SK-N-SH treated with all-trans-retinoic acid at 6 μM for 48 hours (cell line): ENCODE results near the gene ANK2.

Experiments
- ATAC-seq: fragments of 200-7000 bp; cut with Tn5 transposase; 3 replicates; pipeline ENCODE4 v1.9.1; 2020; ENCODE audit warnings: mild to moderate bottlenecking, moderate library complexity
- ARNTL ChIP-seq: fragments of 450-650 bp; formaldehyde crosslinking; IDR thresholded peaks from 2 replicates; pipeline ENCODE4 v1.5.0; 2020; ENCODE audit warnings: low read depth, mild to moderate bottlenecking, moderate library complexity, borderline replicate concordance
- BACH2 ChIP-seq: fragments of 250-450 bp; sonication (Bioruptor Pico); IDR thresholded peaks from 2 replicates; pipeline ENCODE4 v1.9.0; 2021; ENCODE audit warnings: mild to moderate bottlenecking, borderline replicate concordance
- ESRRG ChIP-seq: fragments of 250-450 bp; sonication (Bioruptor Pico); IDR thresholded peaks from 2 replicates; pipeline ENCODE4 v1.6.1; 2021; ENCODE audit warnings: mild to moderate bottlenecking
- GLIS3 ChIP-seq: fragments of 250-450 bp; sonication (Bioruptor Pico); IDR thresholded peaks from 2 replicates; pipeline ENCODE4 v1.5.0; 2020; ENCODE audit warnings: mild to moderate bottlenecking, moderate library complexity
- ISL1 ChIP-seq: fragments of 250-450 bp; sonication (Bioruptor Pico); IDR thresholded peaks from 2 replicates; pipeline ENCODE4 v2.1.2; 2022; ENCODE audit warnings: mild to moderate bottlenecking, moderate library complexity
- OSR1 ChIP-seq: fragments of 250-450 bp; sonication (Bioruptor Pico); IDR thresholded peaks from 2 replicates; pipeline ENCODE4 v1.8.0; 2022; ENCODE audit warnings: moderate library complexity, mild to moderate bottlenecking, inconsistent platforms
- PPARA ChIP-seq: fragments of 250-450 bp; sonication (Bioruptor Pico); IDR thresholded peaks from 2 replicates; pipeline ENCODE4 v1.5.0; 2020; ENCODE audit warnings: mild to moderate bottlenecking, borderline replicate concordance
- RARB ChIP-seq: fragments of 250-450 bp; sonication (Bioruptor Pico); IDR thresholded peaks from 2 replicates; pipeline ENCODE4 v1.8.0; 2021; ENCODE audit warnings: mild to moderate bottlenecking, moderate library complexity
- SNAI2 ChIP-seq: fragments of 250-450 bp; sonication (Bioruptor Pico); IDR thresholded peaks from 2 replicates; pipeline ENCODE4 v1.5.0; 2020; ENCODE audit warnings: mild to moderate bottlenecking, moderate library complexity
- TCF4 ChIP-seq: fragments of 250-450 bp; sonication (Bioruptor Pico); IDR thresholded peaks from 2 replicates; pipeline ENCODE4 v1.8.0; 2021; ENCODE audit warnings: mild to moderate bottlenecking, moderate library complexity, borderline replicate concordance
- ZC3H10 ChIP-seq: fragments of 250-450 bp; sonication (Bioruptor Pico); IDR thresholded peaks from 2 replicates; pipeline ENCODE4 v1.5.1; 2021; ENCODE audit warnings: mild to moderate bottlenecking, moderate library complexity
- ZFP3 ChIP-seq: fragments of 250-450 bp; sonication (Bioruptor Pico); IDR thresholded peaks from 2 replicates; pipeline ENCODE4 v1.5.0; 2020; ENCODE audit warnings: mild to moderate bottlenecking, moderate library complexity
- ZFP30 ChIP-seq: fragments of 450-650 bp; formaldehyde crosslinking; IDR thresholded peaks from 2 replicates; pipeline ENCODE4 v1.5.0; 2022; ENCODE audit warnings: mild to moderate bottlenecking, moderate library complexity
- ZNF565 ChIP-seq: fragments of 450-650 bp; formaldehyde crosslinking; conservative IDR thresholded peaks from 2 replicates; pipeline ENCODE4 v1.5.0; 2020; ENCODE audit warnings: low read depth, mild to moderate bottlenecking, moderate library complexity
- ZNF70 ChIP-seq: fragments of 450-650 bp; formaldehyde crosslinking; IDR thresholded peaks from 2 replicates; pipeline ENCODE4 v1.5.0; 2020; ENCODE audit warnings: mild to moderate bottlenecking, moderate library complexity
- ZNF8 ChIP-seq: fragments of 450-650 bp; formaldehyde crosslinking; IDR thresholded peaks from 2 replicates; pipeline ENCODE4 v1.5.0; 2020; ENCODE audit warnings: mild to moderate bottlenecking, moderate library complexity
- TF ChIP-seq, protein P1 (sequence below): fragments of 250-450 bp; sonication (Bioruptor Pico); IDR thresholded peaks from 2 replicates; pipeline ENCODE4 v1.8.0; 2021; ENCODE audit warnings: low read depth, mild to moderate bottlenecking, moderate library complexity, borderline replicate concordance
- TF ChIP-seq, protein P2 (sequence below): fragments of 250-450 bp; sonication (Bioruptor Pico); IDR thresholded peaks from 2 replicates; pipeline ENCODE4 v1.5.1; 2021; ENCODE audit warnings: mild to moderate bottlenecking, moderate library complexity
- TF ChIP-seq, protein P3 (sequence below): fragments of 250-450 bp; sonication (Bioruptor Pico); IDR thresholded peaks from 2 replicates; pipeline ENCODE4 v1.5.1; 2020; ENCODE audit warnings: low read depth, mild to moderate bottlenecking, moderate library complexity

ANK2 gene

GRCh38 chr4:113049421-113050370 lies at the start of gene ANK2:
Gene ANK2 (plus strand): TSS chr4:113049653. CDS start chr4:113049729, 76 bp downstream.
- peak; percentile 81 for ATAC-seq
- no peak for TF ChIP-seq ISL1
- TF ChIP-seq, protein P1, sequence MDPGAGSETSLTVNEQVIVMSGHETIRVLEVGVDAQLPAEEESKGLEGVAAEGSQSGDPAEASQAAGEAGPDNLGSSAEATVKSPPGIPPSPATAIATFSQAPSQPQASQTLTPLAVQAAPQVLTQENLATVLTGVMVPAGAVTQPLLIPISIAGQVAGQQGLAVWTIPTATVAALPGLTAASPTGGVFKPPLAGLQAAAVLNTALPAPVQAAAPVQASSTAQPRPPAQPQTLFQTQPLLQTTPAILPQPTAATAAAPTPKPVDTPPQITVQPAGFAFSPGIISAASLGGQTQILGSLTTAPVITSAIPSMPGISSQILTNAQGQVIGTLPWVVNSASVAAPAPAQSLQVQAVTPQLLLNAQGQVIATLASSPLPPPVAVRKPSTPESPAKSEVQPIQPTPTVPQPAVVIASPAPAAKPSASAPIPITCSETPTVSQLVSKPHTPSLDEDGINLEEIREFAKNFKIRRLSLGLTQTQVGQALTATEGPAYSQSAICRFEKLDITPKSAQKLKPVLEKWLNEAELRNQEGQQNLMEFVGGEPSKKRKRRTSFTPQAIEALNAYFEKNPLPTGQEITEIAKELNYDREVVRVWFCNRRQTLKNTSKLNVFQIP = no peak

DNA sequence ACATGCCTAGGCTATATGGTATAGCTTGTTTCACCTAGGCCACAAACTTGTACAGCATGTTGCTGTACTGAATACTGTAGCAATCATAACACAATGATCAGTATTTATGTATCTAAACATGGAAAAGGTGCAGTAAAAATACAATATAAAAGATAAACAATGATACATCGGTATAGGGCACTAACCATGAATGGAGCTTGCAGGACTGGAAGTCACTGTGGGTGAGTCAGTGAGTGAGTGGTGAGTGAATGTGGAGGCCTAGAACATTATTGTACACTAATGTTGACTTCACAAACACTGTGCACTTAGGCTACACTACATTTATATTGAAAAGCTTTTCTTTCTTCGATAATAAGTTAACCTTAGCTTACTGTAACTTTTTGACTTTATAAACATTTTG lies 45.6 kb upstream of the ANK2 start:
- no peak for TF ChIP-seq PPARA (CRISPR knock-in tag)
- no peak for ATAC-seq

GRCh38 chr4:113004655-113005054 lies 44.8 kb upstream of the ANK2 start:
- TF ChIP-seq, protein P2, sequence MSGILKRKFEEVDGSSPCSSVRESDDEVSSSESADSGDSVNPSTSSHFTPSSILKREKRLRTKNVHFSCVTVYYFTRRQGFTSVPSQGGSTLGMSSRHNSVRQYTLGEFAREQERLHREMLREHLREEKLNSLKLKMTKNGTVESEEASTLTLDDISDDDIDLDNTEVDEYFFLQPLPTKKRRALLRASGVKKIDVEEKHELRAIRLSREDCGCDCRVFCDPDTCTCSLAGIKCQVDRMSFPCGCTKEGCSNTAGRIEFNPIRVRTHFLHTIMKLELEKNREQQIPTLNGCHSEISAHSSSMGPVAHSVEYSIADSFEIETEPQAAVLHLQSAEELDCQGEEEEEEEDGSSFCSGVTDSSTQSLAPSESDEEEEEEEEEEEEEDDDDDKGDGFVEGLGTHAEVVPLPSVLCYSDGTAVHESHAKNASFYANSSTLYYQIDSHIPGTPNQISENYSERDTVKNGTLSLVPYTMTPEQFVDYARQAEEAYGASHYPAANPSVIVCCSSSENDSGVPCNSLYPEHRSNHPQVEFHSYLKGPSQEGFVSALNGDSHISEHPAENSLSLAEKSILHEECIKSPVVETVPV = no peak
- no peak for TF ChIP-seq ZFP30 (CRISPR knock-in tag)
- no peak for TF ChIP-seq ZNF565
- no peak for TF ChIP-seq OSR1
- no peak for TF ChIP-seq ISL1
- TF ChIP-seq ARNTL (CRISPR knock-in tag) = no peak
- TF ChIP-seq BACH2 (CRISPR knock-in tag) = no peak
- TF ChIP-seq, all 23 proteins: peak for 0
- ATAC-seq = no peak

DNA sequence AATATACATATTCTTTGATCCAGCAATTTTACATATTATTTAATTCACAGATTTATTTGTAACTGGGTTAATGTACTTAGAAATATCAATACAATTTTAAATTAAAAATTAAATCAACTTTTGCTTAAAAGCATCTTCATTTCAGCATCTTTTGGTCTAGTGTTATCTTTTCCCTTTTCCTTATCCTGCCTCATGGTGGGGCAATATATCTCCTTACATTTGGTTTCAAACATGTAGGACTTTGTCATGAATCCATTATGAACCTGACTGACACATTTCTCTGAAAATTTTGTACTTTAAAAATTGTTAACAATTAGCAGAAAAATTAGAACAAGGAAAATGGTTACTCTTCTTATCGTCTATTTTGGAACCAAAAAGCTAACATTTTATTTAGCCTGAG lies 42.8 kb upstream of the ANK2 start:
- TF ChIP-seq OSR1 (no peak), ESRRG (CRISPR knock-in tag) (no peak), ZFP30 (CRISPR knock-in tag) (no peak), SNAI2 (CRISPR knock-in tag) (no peak), ZNF8 (CRISPR knock-in tag) (no peak), RARB (CRISPR knock-in tag) (no peak), ZC3H10 (no peak), BACH2 (CRISPR knock-in tag) (no peak), ZNF70 (CRISPR knock-in tag) (no peak)
- TF ChIP-seq, protein P2 = no peak
- ATAC-seq = no peak

- no peak for ATAC-seq
- TF ChIP-seq TCF4 (CRISPR knock-in tag) = no peak
- no peak for TF ChIP-seq ESRRG (CRISPR knock-in tag)
- no peak for TF ChIP-seq GLIS3 (CRISPR knock-in tag)
- no peak for TF ChIP-seq OSR1
- no peak for TF ChIP-seq PPARA (CRISPR knock-in tag)
- no peak for TF ChIP-seq BACH2 (CRISPR knock-in tag)
- TF ChIP-seq ARNTL (CRISPR knock-in tag) = no peak
- TF ChIP-seq, protein P3, sequence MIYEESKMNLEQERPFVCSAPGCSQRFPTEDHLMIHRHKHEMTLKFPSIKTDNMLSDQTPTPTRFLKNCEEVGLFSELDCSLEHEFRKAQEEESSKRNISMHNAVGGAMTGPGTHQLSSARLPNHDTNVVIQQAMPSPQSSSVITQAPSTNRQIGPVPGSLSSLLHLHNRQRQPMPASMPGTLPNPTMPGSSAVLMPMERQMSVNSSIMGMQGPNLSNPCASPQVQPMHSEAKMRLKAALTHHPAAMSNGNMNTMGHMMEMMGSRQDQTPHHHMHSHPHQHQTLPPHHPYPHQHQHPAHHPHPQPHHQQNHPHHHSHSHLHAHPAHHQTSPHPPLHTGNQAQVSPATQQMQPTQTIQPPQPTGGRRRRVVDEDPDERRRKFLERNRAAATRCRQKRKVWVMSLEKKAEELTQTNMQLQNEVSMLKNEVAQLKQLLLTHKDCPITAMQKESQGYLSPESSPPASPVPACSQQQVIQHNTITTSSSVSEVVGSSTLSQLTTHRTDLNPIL (CRISPR knock-in tag) = no peak
- TF ChIP-seq ZC3H10 = no peak
- no peak for TF ChIP-seq ZFP3 (CRISPR knock-in tag)
- TF ChIP-seq ZFP30 (CRISPR knock-in tag) = no peak
- TF ChIP-seq, protein P2 = no peak
- TF ChIP-seq, protein P1 = no peak
- no peak for TF ChIP-seq ZNF70 (CRISPR knock-in tag)
- TF ChIP-seq ZNF8 (CRISPR knock-in tag) = no peak
- TF ChIP-seq, all 23 proteins: peak for 0
Observed at GRCh38 chr4:113007151-113007550, 42.3 kb upstream of the ANK2 start.
